Measurements from ENCODE around the gene ABCA2. TPM values are rescaled to one million over a fixed set of nuclear protein-coding genes. Genes with fewer than 3 reads are reported as not detected.

The ABCA2 gene
- total RNA-seq, 1 experiment from 2014 or later, result 114 TPM

- H2AFZ ChIP-seq (ENCODE audit: low read depth, low read length, poor library complexity, severe bottlenecking), result no peak within 1 kb of the TSS
- RAD21 ChIA-PET (ENCODE audit: low non-redundant PET in 1 of 2, low total read pairs in 2 of 2, uncharacterized antibody in 2 of 2, unreplicated experiment in 2 of 2), result interaction anchor here in 1 of 2 experiments (0.6 to 1.1 kb wide), 2 partner anchors 49 to 596 kb away, joined by 3 read pairs; no protein-coding TSS in a partner anchor
- BruUV-seq (replicated peaks), result no TSS peak
- H3K4me3 ChIP-seq (replicated peaks in 1 of 2; ENCODE audit: low read depth in 1 of 2, low read length in 2 of 2), result peak within 1 kb of the TSS; percentile 40 to 56
- intact Hi-C loops (cut with micrococcal nuclease), result no loop called here
- peak within 1 kb of the TSS; percentile 95 for H3K27ac ChIP-seq (ENCODE audit: low read depth, low read length)
- H4K20me1 ChIP-seq (ENCODE audit: insufficient read depth), result no peaks in the 10 kb centered on the region
- peak within 1 kb of the TSS; percentile 57 for H3K9ac ChIP-seq (ENCODE audit: low read length)
- DNase-seq (ENCODE audit: low read depth, low spot score) (no peak), ATAC-seq (peak; percentile 56)
- no peaks in the 10 kb centered on the region for H3K9me3 ChIP-seq (ENCODE audit: control insufficient read depth in 1 of 2, insufficient read depth in 1 of 2, low read depth in 1 of 2, low read length in 2 of 2)
- CTCF ChIA-PET, result interaction anchor here (0.6 to 1.5 kb wide), 5 partner anchors 33 to 240 kb away, joined by 3 to 11 read pairs (median 3); partner anchors contain the start of gene NPDC1
- H3K9me2 ChIP-seq (ENCODE audit: insufficient read depth), result no peaks in the 10 kb centered on the region
- no peak for TF ChIP-seq RAD21 (IDR thresholded peaks at IDR 0.05; ENCODE audit: low read depth)
- no peak for TF ChIP-seq SRF (IDR thresholded peaks at IDR 0.05; ENCODE audit: low read depth)
- no peak for TF ChIP-seq REST (IDR thresholded peaks at IDR 0.05; ENCODE audit: low read depth)
- peak; percentile 58 for TF ChIP-seq POLR2AphosphoS5 (IDR thresholded peaks at IDR 0.05; ENCODE audit: low read depth, low read length)
- TF ChIP-seq, protein P1, sequence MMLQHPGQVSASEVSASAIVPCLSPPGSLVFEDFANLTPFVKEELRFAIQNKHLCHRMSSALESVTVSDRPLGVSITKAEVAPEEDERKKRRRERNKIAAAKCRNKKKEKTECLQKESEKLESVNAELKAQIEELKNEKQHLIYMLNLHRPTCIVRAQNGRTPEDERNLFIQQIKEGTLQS (IDR thresholded peaks at IDR 0.05), result no peak
- no peak for TF ChIP-seq JUND (IDR thresholded peaks at IDR 0.05)
- TF ChIP-seq TCF7L2 (IDR thresholded peaks at IDR 0.05; ENCODE audit: borderline replicate concordance, extremely low read depth, insufficient read depth, insufficient read length), result peak; percentile 25
- TF ChIP-seq, protein P2, sequence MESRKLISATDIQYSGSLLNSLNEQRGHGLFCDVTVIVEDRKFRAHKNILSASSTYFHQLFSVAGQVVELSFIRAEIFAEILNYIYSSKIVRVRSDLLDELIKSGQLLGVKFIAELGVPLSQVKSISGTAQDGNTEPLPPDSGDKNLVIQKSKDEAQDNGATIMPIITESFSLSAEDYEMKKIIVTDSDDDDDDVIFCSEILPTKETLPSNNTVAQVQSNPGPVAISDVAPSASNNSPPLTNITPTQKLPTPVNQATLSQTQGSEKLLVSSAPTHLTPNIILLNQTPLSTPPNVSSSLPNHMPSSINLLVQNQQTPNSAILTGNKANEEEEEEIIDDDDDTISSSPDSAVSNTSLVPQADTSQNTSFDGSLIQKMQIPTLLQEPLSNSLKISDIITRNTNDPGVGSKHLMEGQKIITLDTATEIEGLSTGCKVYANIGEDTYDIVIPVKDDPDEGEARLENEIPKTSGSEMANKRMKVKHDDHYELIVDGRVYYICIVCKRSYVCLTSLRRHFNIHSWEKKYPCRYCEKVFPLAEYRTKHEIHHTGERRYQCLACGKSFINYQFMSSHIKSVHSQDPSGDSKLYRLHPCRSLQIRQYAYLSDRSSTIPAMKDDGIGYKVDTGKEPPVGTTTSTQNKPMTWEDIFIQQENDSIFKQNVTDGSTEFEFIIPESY (IDR thresholded peaks at IDR 0.05; ENCODE audit: extremely low read depth, insufficient replicate concordance, low read length), result no peak
- peak; percentile 19 for TF ChIP-seq YY1 (IDR thresholded peaks at IDR 0.05; ENCODE audit: extremely low read depth, insufficient replicate concordance, low read depth, low read length)
- H3K79me2 ChIP-seq (ENCODE audit: insufficient read depth, low read length), result peaks cover 20% of the 10 kb centered on the region
- H3K36me3 ChIP-seq (ENCODE audit: control insufficient read depth in 1 of 2, insufficient read depth in 2 of 2, low read length in 2 of 2), result peaks cover 0 to 12% of the 10 kb centered on the region in 2 experiments; a peak in 2 of 4 replicates
- no peaks in the 10 kb centered on the region for H3K27me3 ChIP-seq (ENCODE audit: insufficient read depth, low read length)
- H3K4me1 ChIP-seq (ENCODE audit: control insufficient read depth in 1 of 2, insufficient read depth in 2 of 2, low read length in 2 of 2), result peaks cover 48 to 80% of the 10 kb centered on the region in 2 experiments
- POLR2A ChIA-PET, result no interaction called here
- peak within 1 kb of the TSS; percentile 88 for H3K4me2 ChIP-seq (ENCODE audit: low read length)
Observed at GRCh38 chr9:136996361-136997292, 31.4 kb downstream of the ABCA2 start, which contains the start of gene CLIC3. Gene CLIC3 (minus strand): TSS chr9:136996568. CDS start chr9:136996543, 25 bp downstream.

Measured in HCT116 (cell line).